ENCODE results near the gene PTPRE. TPM values are rescaled to one million over a fixed set of nuclear protein-coding genes. Genes with fewer than 3 reads are reported as not detected.

PTPRE gene
- total RNA-seq, 6 experiments from 2014 or later, result 2.3 to 9.2 (median 2.7) TPM

GRCh38 chr10:127878475-127879055, 28.3 kb upstream of the PTPRE start:
- H3K36me3 ChIP-seq, result no peaks in the 10 kb centered on the region
- 41% methylated on average over 3 of the region's 4 CpGs for WGBS (ENCODE audit: insufficient coverage, low coverage, low lambda C conversion rate, missing lambda C conversion rate)
- H3K4me3 ChIP-seq, result no peak overlapping the region
- DNase-seq (no peak), ATAC-seq (peak; percentile 38 to 71 (median 52))
- H3K9me3 ChIP-seq, result no peaks in the 10 kb centered on the region
- peaks cover 0 to 10% (median 5%) of the 10 kb centered on the region in 4 donors for H3K4me1 ChIP-seq
- intact Hi-C loops (cut with DNase I), result loop anchor here in 1 of 2 donors (10.0 kb wide), 1 partner anchor 126 kb away; no protein-coding TSS in a partner anchor
- no peak overlapping the region for H3K27ac ChIP-seq
- H3K27me3 ChIP-seq, result no peaks in the 10 kb centered on the region
- TF ChIP-seq CTCF (IDR thresholded peaks at IDR 0.05) (no peak), POLR2A (IDR thresholded peaks at IDR 0.05) (no peak)

GRCh38 chr10:127880557-127880956, 26.3 kb upstream of the PTPRE start:
- Histone ChIP-seq H3K36me3 (no peaks in the 10 kb centered on the region), H3K4me3 (no peak overlapping the region), H3K27ac (no peak overlapping the region), H3K9me3 (no peaks in the 10 kb centered on the region), H3K4me1 (peaks cover 0 to 10% (median 5%) of the 10 kb centered on the region in 4 donors), H3K27me3 (no peaks in the 10 kb centered on the region)
- DNase-seq, result no peak
- peak; percentile 40 to 70 (median 58) for ATAC-seq
- 56% methylated on average over 1 of the region's 2 CpGs for WGBS (ENCODE audit: insufficient coverage, low coverage, low lambda C conversion rate, missing lambda C conversion rate)
- intact Hi-C loops (cut with DNase I), result no loop called here
- TF ChIP-seq POLR2A (IDR thresholded peaks at IDR 0.05), result no peak
- TF ChIP-seq CTCF (IDR thresholded peaks at IDR 0.05), result no peak

GRCh38 chr10:127881262-127881661, 25.6 kb upstream of the PTPRE start:
- H3K36me3 ChIP-seq, result no peaks in the 10 kb centered on the region
- H3K27ac ChIP-seq, result peak overlapping the region in 2 of 3 donors; percentile 8 to 19
- no peak overlapping the region for H3K4me3 ChIP-seq
- ATAC-seq (peak; percentile 43 to 81 (median 52)), DNase-seq (no peak)
- peaks cover 0 to 12% (median 5%) of the 10 kb centered on the region in 4 donors for H3K4me1 ChIP-seq
- no peaks in the 10 kb centered on the region for H3K9me3 ChIP-seq
- H3K27me3 ChIP-seq, result no peaks in the 10 kb centered on the region
- intact Hi-C loops (cut with DNase I), result no loop called here
- WGBS (ENCODE audit: insufficient coverage, low coverage, low lambda C conversion rate, missing lambda C conversion rate), result 92% methylated on average over 2 of the region's 8 CpGs
- TF ChIP-seq POLR2A (IDR thresholded peaks at IDR 0.05) (no peak), CTCF (IDR thresholded peaks at IDR 0.05) (no peak)

DNA sequence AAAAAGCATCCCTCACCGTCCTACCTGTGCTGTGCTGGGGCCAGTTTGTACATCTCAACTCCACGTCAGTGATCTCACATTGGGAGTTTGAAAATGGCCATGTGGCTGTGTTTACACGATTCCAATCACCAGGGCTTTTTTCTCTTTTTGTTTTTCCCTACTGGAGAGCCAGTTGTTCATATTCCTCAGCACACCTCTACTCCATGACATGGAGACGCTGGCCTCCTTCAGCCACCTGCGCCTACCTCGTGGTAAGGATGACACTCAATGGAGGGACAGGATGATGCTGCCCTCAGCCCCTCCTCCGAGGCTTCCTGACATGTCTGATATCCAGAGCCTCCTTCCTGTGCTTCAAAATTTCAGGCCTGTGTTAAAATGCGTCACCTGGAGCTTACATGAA, 24.5 kb upstream of the PTPRE start:
- Histone ChIP-seq H3K4me1 (peaks cover 0 to 21% (median 5%) of the 10 kb centered on the region in 4 donors), H3K27ac (no peak overlapping the region), H3K9me3 (no peaks in the 10 kb centered on the region), H3K4me3 (no peak overlapping the region), H3K36me3 (no peaks in the 10 kb centered on the region), H3K27me3 (no peaks in the 10 kb centered on the region)
- intact Hi-C loops (cut with DNase I), result no loop called here
- TF ChIP-seq CTCF (IDR thresholded peaks at IDR 0.05) (no peak), POLR2A (IDR thresholded peaks at IDR 0.05) (no peak)
- WGBS (ENCODE audit: insufficient coverage, low coverage, low lambda C conversion rate, missing lambda C conversion rate), result 81% methylated on average over 8 of the region's 8 CpGs
- DNase-seq (no peak), ATAC-seq (no peak)

Measured in right lobe of liver (tissue), 6 donors.